Endothelial cell of umbilical vein (primary cell): Measurements from ENCODE around the gene MEI4. TPM values are rescaled to one million over a fixed set of nuclear protein-coding genes. Genes with fewer than 3 reads are reported as not detected.
"Not testable (repeated sequence)": the region's sequence is repeated elsewhere in the genome, so short reads cannot be mapped to it uniquely, and the experiment has no call there.

ENCODE experiments used
- BruUV-seq: library from RNA; stranded (reverse); fragments of 400-500 nt; replicated peaks from 2 replicates; lab custom pipeline; 2021; lab: Mats Ljungman, UMichigan
- CTCF ChIA-PET: fragments of 300-600, 350-600 bp; sonication (Branson Sonifier 250); formaldehyde crosslinking; loops from one replicate; lab custom pipeline; 2021; ENCODE audit warnings: antibody characterized with exemption, inconsistent platforms; lab: Charles Lee
- POLR2A ChIA-PET: fragments of 300-600, 350-600 bp; sonication (Branson Sonifier 250); formaldehyde crosslinking; loops from one replicate; lab custom pipeline; 2021; ENCODE audit warnings: antibody characterized with exemption, inconsistent platforms; lab: Charles Lee
- DNase-seq: peaks from one replicate; pipeline ENCODE4 v3.0.0-alpha.2; 2011; ENCODE audit warnings: low read depth, low spot score
- FAIRE-seq: peaks from 2 replicates; lab custom pipeline; 2011; peaks lifted over from hg19 to GRCh38; lab: Jason Lieb, UNC
- H2AFZ ChIP-seq: 2 replicates; pipeline ENCODE4 v1.6.0; 2012; ENCODE audit warnings: low read depth, low read length, control low read depth, inconsistent platforms
- H3K27ac ChIP-seq: 2 replicates; pipeline ENCODE4 v1.5.1; 2011; ENCODE audit warnings: low read depth, mild to moderate bottlenecking, control low read depth, low read length, moderate library complexity; ENCODE audit not compliant: insufficient read depth
- H3K27me3 ChIP-seq, 2 experiments: 2 replicates each; pipeline versions ENCODE4 v1.6.0 to v1.6.1; 2011; ENCODE audit warnings: low read length in 2 of 2, mixed read lengths in 1 of 2; ENCODE audit not compliant: control insufficient read depth in 2 of 2, insufficient read depth in 2 of 2
- H3K36me3 ChIP-seq, 2 experiments: 2 replicates in 1 of 2; 3 replicates in 1 of 2; pipeline ENCODE4 v1.5.1; 2011; ENCODE audit warnings: low read length in 2 of 2, mild to moderate bottlenecking in 1 of 2, moderate library complexity in 1 of 2; ENCODE audit not compliant: control insufficient read depth in 2 of 2, insufficient read depth in 2 of 2; ENCODE audit errors: extremely low read depth in 1 of 2
- H3K4me1 ChIP-seq: 3 replicates; pipeline ENCODE4 v1.5.1; 2011; ENCODE audit warnings: mild to moderate bottlenecking, low read length; ENCODE audit not compliant: control insufficient read depth, insufficient read depth; ENCODE audit errors: extremely low read depth
- H3K4me2 ChIP-seq: 2 replicates; pipeline ENCODE4 v1.6.1; 2011; ENCODE audit warnings: low read length, control low read depth, mixed read lengths; ENCODE audit not compliant: insufficient read depth
- H3K4me3 ChIP-seq, 3 experiments: fragments of 200-600 bp in 1 of 3; sonication (generic), shearing (Covaris generic) in 1 of 3; replicated peaks in 1 of 3; 2 replicates each; pipeline ENCODE4 v1.5.1; 2011 to 2016; ENCODE audit warnings: control low read depth in 3 of 3, low read length in 3 of 3, mild to moderate bottlenecking in 2 of 3, inconsistent platforms in 1 of 3, low read depth in 1 of 3, moderate library complexity in 1 of 3; ENCODE audit not compliant: insufficient read depth in 1 of 3
- H3K79me2 ChIP-seq: 2 replicates; pipeline ENCODE4 v1.6.0; 2012; ENCODE audit warnings: low read length, inconsistent platforms; ENCODE audit not compliant: control insufficient read depth, insufficient read depth
- H3K9ac ChIP-seq: replicated peaks from 2 replicates; pipeline ENCODE3; 2011; ENCODE audit warnings: low read length, control low read depth; ENCODE audit not compliant: insufficient read depth; ENCODE audit errors: extremely low read depth
- H3K9me1 ChIP-seq: replicated peaks from 3 replicates; pipeline ENCODE4 v1.6.0; 2011; ENCODE audit warnings: mild to moderate bottlenecking, low read length; ENCODE audit not compliant: control insufficient read depth, insufficient read depth; ENCODE audit errors: extremely low read depth
- H3K9me3 ChIP-seq: replicated peaks from 2 replicates; pipeline ENCODE4 v1.5.1; 2012; ENCODE audit warnings: low read length, inconsistent platforms; ENCODE audit not compliant: control insufficient read depth, insufficient read depth
- H4K20me1 ChIP-seq: replicated peaks from 2 replicates; pipeline ENCODE3; 2011; ENCODE audit warnings: mild to moderate bottlenecking, low read length; ENCODE audit not compliant: control insufficient read depth, insufficient read depth; ENCODE audit errors: extremely low read depth
- FOS ChIP-seq: IDR thresholded peaks from 2 replicates; pipeline ENCODE4 v1.6.1; 2011; ENCODE audit warnings: mild to moderate bottlenecking, low read length, moderate library complexity, borderline replicate concordance; ENCODE audit not compliant: insufficient read depth
- POLR2AphosphoS5 ChIP-seq: IDR thresholded peaks from 2 replicates; pipeline ENCODE4 v1.6.1; 2012; ENCODE audit warnings: low read depth, mild to moderate bottlenecking, control low read depth, low read length, moderate library complexity; ENCODE audit not compliant: insufficient read depth
- dilution Hi-C: fragments of 300-500 bp; cut with MboI; formaldehyde crosslinking; loops from one replicate; pipeline ENCODE4 v1.15.0; 2019; ENCODE audit warnings: low sequenced_read_pairs; ENCODE audit not compliant: extremely low pct_ligation_motif_present
- intact Hi-C: fragments of 100-400 bp; cut with micrococcal nuclease; formaldehyde crosslinking; loops from one replicate; pipeline ENCODE4 v1.10.0; 2022
- polyA plus RNA-seq, 4 experiments: library from polyadenylated mRNA; depleted of rRNA in 3 of 4; stranded (reverse) in 3 of 4; unstranded in 1 of 4; fragments of >200 nt; gene quantifications; 2 replicates each; pipeline versions ENCODE4 v1.2.1 to v1.2.3, GENCODE V29; 2011 to 2012; ENCODE audit warnings: missing spikeins in 1 of 4
- total RNA-seq: library from RNA; stranded (reverse); gene quantifications from 2 replicates; pipeline ENCODE4 v1.2.3, GENCODE V29; 2021
- TF ChIP-seq, protein P1 (sequence below), 2 donors: IDR thresholded peaks; 1 replicate in 1 of 2; 2 replicates in 1 of 2; pipeline ENCODE4 v1.5.1; 2011; ENCODE audit warnings: low read length in 2 of 2, mild to moderate bottlenecking in 2 of 2, moderate library complexity in 2 of 2, control low read depth in 1 of 2, inconsistent platforms in 1 of 2, low read depth in 1 of 2; ENCODE audit not compliant: insufficient read depth in 1 of 2; ENCODE audit errors: extremely low read depth in 1 of 2

MEI4 gene
- total and polyA plus RNA-seq, 2 donors (not counting 3 experiments of a cell fraction or from before 2014, with no cell fraction given) = not detected

DNA sequence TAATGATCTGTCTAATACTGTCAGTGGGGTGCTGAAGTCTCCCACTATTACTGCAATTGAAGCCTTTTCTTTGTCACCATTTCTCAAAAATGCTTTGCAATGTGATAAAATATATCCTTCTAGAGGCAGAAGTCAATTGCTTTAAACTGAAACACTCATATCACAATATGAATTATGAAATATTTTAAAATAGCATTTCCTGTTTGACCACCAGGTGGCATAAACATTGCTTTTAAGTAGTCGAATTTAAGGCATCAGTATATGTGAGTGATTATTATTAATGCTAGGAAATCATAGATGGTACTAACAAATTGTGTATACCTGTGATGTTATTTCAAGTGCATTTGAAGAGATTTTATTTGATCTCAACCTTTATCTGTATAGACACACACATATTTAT lies 87.5 kb downstream of the MEI4 start:
- Histone ChIP-seq H3K4me3 (no peak overlapping the region), H4K20me1 (no peaks in the 10 kb centered on the region), H3K4me1 (no peaks in the 10 kb centered on the region), H3K9ac (no peak overlapping the region), H3K79me2 (no peaks in the 10 kb centered on the region), H3K4me2 (no peak overlapping the region), H3K9me3 (no peaks in the 10 kb centered on the region), H2AFZ (no peak overlapping the region), H3K27me3 (no peaks in the 10 kb centered on the region), H3K36me3 (no peaks in the 10 kb centered on the region), H3K27ac (no peak overlapping the region), H3K9me1 (no peaks in the 10 kb centered on the region)
- dilution Hi-C loops = no loop called here
- peak; percentile 36 for DNase-seq
- CTCF ChIA-PET = interaction anchor here (3.7 kb wide), 1 partner anchor 1070 kb away, joined by 36 read pairs; no protein-coding TSS in a partner anchor
- POLR2A ChIA-PET = no interaction called here
- TF ChIP-seq, protein P1, sequence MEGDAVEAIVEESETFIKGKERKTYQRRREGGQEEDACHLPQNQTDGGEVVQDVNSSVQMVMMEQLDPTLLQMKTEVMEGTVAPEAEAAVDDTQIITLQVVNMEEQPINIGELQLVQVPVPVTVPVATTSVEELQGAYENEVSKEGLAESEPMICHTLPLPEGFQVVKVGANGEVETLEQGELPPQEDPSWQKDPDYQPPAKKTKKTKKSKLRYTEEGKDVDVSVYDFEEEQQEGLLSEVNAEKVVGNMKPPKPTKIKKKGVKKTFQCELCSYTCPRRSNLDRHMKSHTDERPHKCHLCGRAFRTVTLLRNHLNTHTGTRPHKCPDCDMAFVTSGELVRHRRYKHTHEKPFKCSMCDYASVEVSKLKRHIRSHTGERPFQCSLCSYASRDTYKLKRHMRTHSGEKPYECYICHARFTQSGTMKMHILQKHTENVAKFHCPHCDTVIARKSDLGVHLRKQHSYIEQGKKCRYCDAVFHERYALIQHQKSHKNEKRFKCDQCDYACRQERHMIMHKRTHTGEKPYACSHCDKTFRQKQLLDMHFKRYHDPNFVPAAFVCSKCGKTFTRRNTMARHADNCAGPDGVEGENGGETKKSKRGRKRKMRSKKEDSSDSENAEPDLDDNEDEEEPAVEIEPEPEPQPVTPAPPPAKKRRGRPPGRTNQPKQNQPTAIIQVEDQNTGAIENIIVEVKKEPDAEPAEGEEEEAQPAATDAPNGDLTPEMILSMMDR (IDR thresholded peaks at IDR 0.05; ENCODE audit: extremely low read depth in 1 of 2, insufficient read depth in 1 of 2, low read depth in 1 of 2, low read length in 2 of 2) = peak in 1 of 2 donors; percentile 23
- no peak for TF ChIP-seq POLR2AphosphoS5
- no peak for TF ChIP-seq FOS
- intact Hi-C loops = loop anchor here (1.0 kb wide), 2 partner anchors 186 to 1070 kb away; no protein-coding TSS in a partner anchor
- peak; percentile 72 for FAIRE-seq
- BruUV-seq = no TSS peak

DNA sequence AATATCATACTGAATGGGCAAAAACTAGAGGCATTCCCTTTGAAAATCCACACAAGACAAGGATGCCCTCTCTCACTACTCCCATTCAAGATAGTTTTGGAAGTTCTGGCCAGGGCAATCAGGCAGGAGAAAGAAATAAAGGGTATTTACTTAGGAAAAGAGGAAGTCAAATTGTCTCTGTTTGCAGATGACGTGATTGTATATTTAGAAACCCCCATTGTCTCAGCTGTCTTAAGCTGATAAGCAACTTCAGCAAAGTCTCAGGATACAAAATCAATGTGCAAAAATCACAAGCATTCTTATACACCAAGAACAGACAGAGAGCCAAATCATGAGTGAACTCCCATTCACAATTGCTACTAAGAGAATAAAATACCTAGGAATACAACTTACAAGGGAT lies 99.3 kb downstream of the MEI4 start:
- H2AFZ ChIP-seq, H3K4me2 ChIP-seq, H3K79me2 ChIP-seq, intact Hi-C loops, H3K27me3 ChIP-seq, POLR2A ChIA-PET, H3K27ac ChIP-seq, FAIRE-seq, H3K4me3 ChIP-seq, H3K9me3 ChIP-seq, dilution Hi-C loops, H3K36me3 ChIP-seq, H3K9me1 ChIP-seq, BruUV-seq, H3K4me1 ChIP-seq, H3K9ac ChIP-seq, DNase-seq, H4K20me1 ChIP-seq, CTCF ChIA-PET: not testable (repeated sequence)
